Measurements from ENCODE around the gene CABP7.

The CABP7 gene

GRCh38 chr22:29755889-29756288, 36.1 kb downstream of the CABP7 start:
- DNase-seq (ENCODE audit: low spot score), result no peak
- TF ChIP-seq CTCF (IDR thresholded peaks at IDR 0.05; ENCODE audit: borderline replicate concordance, control extremely low read depth, extremely low read depth, insufficient read depth, missing control alignments), result no peak
- in situ Hi-C loops (cut with MboI; ENCODE audit: low sequenced_read_pairs, unreplicated experiment), result no loop called here

GRCh38 chr22:29756341-29756740, 36.5 kb downstream of the CABP7 start:
- no peak for TF ChIP-seq CTCF (IDR thresholded peaks at IDR 0.05; ENCODE audit: borderline replicate concordance, control extremely low read depth, extremely low read depth, insufficient read depth, missing control alignments)
- DNase-seq (ENCODE audit: low spot score), result no peak
- in situ Hi-C loops (cut with MboI; ENCODE audit: low sequenced_read_pairs, unreplicated experiment), result no loop called here

GRCh38 chr22:29757096-29757495, 37.3 kb downstream of the CABP7 start:
- no peak for TF ChIP-seq CTCF (IDR thresholded peaks at IDR 0.05; ENCODE audit: borderline replicate concordance, control extremely low read depth, extremely low read depth, insufficient read depth, missing control alignments)
- no peak for DNase-seq (ENCODE audit: low spot score)
- in situ Hi-C loops (cut with MboI; ENCODE audit: low sequenced_read_pairs, unreplicated experiment), result no loop called here

- TF ChIP-seq CTCF (IDR thresholded peaks at IDR 0.05; ENCODE audit: borderline replicate concordance, control extremely low read depth, extremely low read depth, insufficient read depth, missing control alignments), result no peak
- no peak for DNase-seq (ENCODE audit: low spot score)
- in situ Hi-C loops (cut with MboI; ENCODE audit: low sequenced_read_pairs, unreplicated experiment), result no loop called here
Measured at GRCh38 chr22:29758068-29758622, 38.3 kb downstream of the CABP7 start.

GRCh38 chr22:29758959-29759358, 39.2 kb downstream of the CABP7 start:
- TF ChIP-seq CTCF (IDR thresholded peaks at IDR 0.05; ENCODE audit: borderline replicate concordance, control extremely low read depth, extremely low read depth, insufficient read depth, missing control alignments), result no peak
- in situ Hi-C loops (cut with MboI; ENCODE audit: low sequenced_read_pairs, unreplicated experiment), result no loop called here
- DNase-seq (ENCODE audit: low spot score), result no peak

- DNase-seq (ENCODE audit: low spot score), result no peak
- no peak for TF ChIP-seq CTCF (IDR thresholded peaks at IDR 0.05; ENCODE audit: borderline replicate concordance, control extremely low read depth, extremely low read depth, insufficient read depth, missing control alignments)
Measured at GRCh38 chr22:29762263-29762662, 42.5 kb downstream of the CABP7 start.

More at GRCh38 chr22:29762263-29762662, 42.5 kb downstream of the CABP7 start:
- in situ Hi-C loops (cut with MboI; ENCODE audit: low sequenced_read_pairs, unreplicated experiment), result no loop called here

Data from GM13976 (cell line).